ENCODE measurements around the gene NDUFS2. TPM values are rescaled to one million over a fixed set of nuclear protein-coding genes. Genes with fewer than 3 reads are reported as not detected.

The NDUFS2 gene
- 100 to 1,000 TPM in 2 of 6 donors, 10 to 100 TPM in 4; 65.7 to 194 (median 84.4) TPM for total RNA-seq

- DNase-seq (peak; percentile 92 to 99), ATAC-seq (ENCODE audit: low FRiP score in 2 of 2) (peak; percentile 92 to 96)
- Histone ChIP-seq H3K9me3 (no peaks in the 10 kb centered on the region), H3K27ac (peak within 1 kb of the TSS; percentile 95 to 97 (median 96)), H3K4me1 (peaks cover 55 to 83% (median 73%) of the 10 kb centered on the region in 4 donors), H3K36me3 (peaks cover 6 to 33% (median 9%) of the 10 kb centered on the region in 4 donors), H3K27me3 (no peaks in the 10 kb centered on the region), H3K4me3 (peak within 1 kb of the TSS; percentile 27 to 81 (median 72))
- no peak for TF ChIP-seq EP300 (IDR thresholded peaks at IDR 0.05)
- peak; percentile 84 to 94 for TF ChIP-seq POLR2AphosphoS5 (IDR thresholded peaks at IDR 0.05)
- peak in 2 of 6 experiments; percentile 7 to 25 for TF ChIP-seq CTCF (IDR thresholded peaks at IDR 0.05)
- peak; percentile 68 to 87 (median 72) for TF ChIP-seq POLR2A (IDR thresholded peaks at IDR 0.05)
- 1 to 7% methylated on average over 28 to 53 of the region's 53 CpGs for WGBS, 2 donors
Measured at GRCh38 chr1:161201836-161202712, at the start of gene NDUFS2. NDUFS2 (plus strand) TSS chr1:161202367; CDS start chr1:161202386, 19 bp downstream.

- peaks cover 0 to 9% (median 7%) of the 10 kb centered on the region in 4 donors for H3K36me3 ChIP-seq
- no peaks in the 10 kb centered on the region for H3K27me3 ChIP-seq
- ATAC-seq (ENCODE audit: low FRiP score in 2 of 2) (no peak), DNase-seq (no peak)
- H3K4me1 ChIP-seq: peaks cover 9 to 20% (median 11%) of the 10 kb centered on the region in 4 donors
- H3K4me3 ChIP-seq: peak overlapping the region; percentile 61 to 89 (median 76)
- no peaks in the 10 kb centered on the region for H3K9me3 ChIP-seq
- 21 to 24% methylated on average over 9 of the region's 9 CpGs for WGBS, 2 donors
- TF ChIP-seq POLR2AphosphoS5 (IDR thresholded peaks at IDR 0.05) (no peak), EP300 (IDR thresholded peaks at IDR 0.05) (no peak), POLR2A (IDR thresholded peaks at IDR 0.05) (no peak)
- H3K27ac ChIP-seq: peak overlapping the region; percentile 94 to 98 (median 94)
Measured at GRCh38 chr1:161153176-161153575, 49.0 kb upstream of the NDUFS2 start.

GRCh38 chr1:161153682-161154337 is 48.4 kb upstream of the NDUFS2 start, which contains the start of gene UFC1:
UFC1 (plus strand) TSS chr1:161153978; CDS start chr1:161153998, 20 bp downstream.
- ATAC-seq (ENCODE audit: low FRiP score in 2 of 2) (peak; percentile 94 to 97), DNase-seq (peak in 1 of 2 donors; percentile 84)
- H3K4me3 ChIP-seq: peak within 1 kb of the TSS; percentile 61 to 89 (median 76)
- no peaks in the 10 kb centered on the region for H3K27me3 ChIP-seq
- no peaks in the 10 kb centered on the region for H3K9me3 ChIP-seq
- peak within 1 kb of the TSS; percentile 94 to 98 (median 94) for H3K27ac ChIP-seq
- TF ChIP-seq POLR2AphosphoS5 (IDR thresholded peaks at IDR 0.05): peak; percentile 63 to 80
- no peak for TF ChIP-seq EP300 (IDR thresholded peaks at IDR 0.05)
- TF ChIP-seq CTCF (IDR thresholded peaks at IDR 0.05): no peak
- peak in 3 of 4 donors; percentile 30 to 66 (median 50) for TF ChIP-seq POLR2A (IDR thresholded peaks at IDR 0.05)
- WGBS, 2 donors: 0 to 1% methylated on average over 31 to 33 of the region's 33 CpGs
- H3K36me3 ChIP-seq: peaks cover 0 to 13% (median 7%) of the 10 kb centered on the region in 4 donors
- H3K4me1 ChIP-seq: peaks cover 11 to 26% (median 13%) of the 10 kb centered on the region in 4 donors

GRCh38 chr1:161157867-161158266 is 44.3 kb upstream of the NDUFS2 start:
- TF ChIP-seq POLR2AphosphoS5 (IDR thresholded peaks at IDR 0.05): no peak
- TF ChIP-seq POLR2A (IDR thresholded peaks at IDR 0.05): no peak
- TF ChIP-seq EP300 (IDR thresholded peaks at IDR 0.05): no peak
- TF ChIP-seq CTCF (IDR thresholded peaks at IDR 0.05): no peak

More at GRCh38 chr1:161157867-161158266, 44.3 kb upstream of the NDUFS2 start:
- ATAC-seq (ENCODE audit: low FRiP score in 2 of 2): no peak
- Histone ChIP-seq H3K27me3 (no peaks in the 10 kb centered on the region), H3K36me3 (peaks cover 3 to 26% (median 10%) of the 10 kb centered on the region in 4 donors), H3K4me3 (no peak overlapping the region), H3K9me3 (no peaks in the 10 kb centered on the region), H3K27ac (no peak overlapping the region), H3K4me1 (peaks cover 27 to 49% (median 36%) of the 10 kb centered on the region in 4 donors)
- 84 to 92% methylated on average over 1 of the region's 1 CpG for WGBS, 2 donors
- DNase-seq: no peak

Data from upper lobe of left lung (tissue), 6 donors.